Panc1 (cell line): ENCODE data around the gene SH3RF2. TPM values are rescaled to one million over a fixed set of nuclear protein-coding genes. Genes with fewer than 3 reads are reported as not detected.

Experiments used
- ATAC-seq: fragments of 200-7000 bp; cut with Tn5 transposase; 2 replicates; pipeline ENCODE4 v1.9.1; 2020; ENCODE audit warnings: mild to moderate bottlenecking, moderate library complexity
- BruUV-seq: library from RNA; stranded (reverse); fragments of 400-500 nt; replicated peaks from 2 replicates; lab custom pipeline; 2021; lab: Mats Ljungman, UMichigan
- CTCF ChIA-PET: fragments of 300-600 bp; sonication (Branson Sonifier 250); formaldehyde crosslinking; loops from one replicate; lab custom pipeline; 2022; ENCODE audit warnings: antibody characterized with exemption; lab: Charles Lee
- POLR2A ChIA-PET: fragments of 300-600 bp; sonication (Branson Sonifier 250); formaldehyde crosslinking; loops from one replicate; lab custom pipeline; 2022; ENCODE audit warnings: antibody characterized with exemption; lab: Charles Lee
- DNase-seq: peaks from one replicate; pipeline ENCODE4 v3.0.0-alpha.2; 2010; ENCODE audit warnings: low read depth, low spot score
- H3K27ac ChIP-seq: 2 replicates; pipeline ENCODE4 v1.5.1; 2011; ENCODE audit warnings: mild to moderate bottlenecking, low read length, inconsistent platforms
- H3K27me3 ChIP-seq: fragments of 200-500 bp; sonication (Bioruptor generic); 2 replicates; pipeline ENCODE4 v1.6.0; 2014; ENCODE audit warnings: low read length, inconsistent platforms; ENCODE audit not compliant: control insufficient read depth, insufficient read depth
- H3K36me3 ChIP-seq: fragments of 200-500 bp; sonication (Bioruptor generic); 2 replicates; pipeline ENCODE4 v1.5.1; 2014; ENCODE audit warnings: inconsistent platforms, mild to moderate bottlenecking, low read length, moderate library complexity; ENCODE audit not compliant: control insufficient read depth, insufficient read depth
- H3K4me1 ChIP-seq: 2 replicates; pipeline ENCODE4 v1.5.1; 2011; ENCODE audit warnings: inconsistent platforms, mild to moderate bottlenecking, low read length, moderate library complexity; ENCODE audit not compliant: control insufficient read depth, insufficient read depth
- H3K4me3 ChIP-seq, 2 experiments: 2 replicates each; pipeline ENCODE4 v1.5.1; 2011 to 2012; ENCODE audit warnings: low read depth in 2 of 2, low read length in 2 of 2, mild to moderate bottlenecking in 2 of 2, inconsistent platforms in 1 of 2, moderate library complexity in 1 of 2
- H3K9me3 ChIP-seq: fragments of 200-500 bp; sonication (Bioruptor generic); 2 replicates; pipeline ENCODE4 v1.5.1; 2014; ENCODE audit warnings: low read depth, mild to moderate bottlenecking, inconsistent platforms, low read length, moderate library complexity; ENCODE audit not compliant: control insufficient read depth, insufficient read depth
- POLR2AphosphoS5 ChIP-seq: IDR thresholded peaks from 2 replicates; pipeline ENCODE4 v1.6.1; 2012; ENCODE audit warnings: mild to moderate bottlenecking, low read depth, low read length, moderate library complexity
- REST ChIP-seq, 2 experiments: IDR thresholded peaks; 2 replicates each; pipeline ENCODE4 v1.6.1; 2011 to 2012; ENCODE audit warnings: low read depth in 2 of 2, control low read depth in 1 of 2, low read length in 1 of 2, mild to moderate bottlenecking in 1 of 2, moderate library complexity in 1 of 2; ENCODE audit not compliant: insufficient read depth in 1 of 2
- SIN3A ChIP-seq: IDR thresholded peaks from 2 replicates; pipeline ENCODE4 v1.6.1; 2012; ENCODE audit warnings: low read depth, mild to moderate bottlenecking, low read length, moderate library complexity, borderline replicate concordance; ENCODE audit not compliant: insufficient read depth
- TCF7L2 ChIP-seq: IDR thresholded peaks from 2 replicates; pipeline ENCODE4 v1.6.1; 2011; ENCODE audit warnings: mild to moderate bottlenecking, low read depth, low read length, inconsistent platforms
- in situ Hi-C: cut with HindIII; loops from 2 replicates; pipeline ENCODE4 v1.10.0; 2016; ENCODE audit warnings: low sequenced_read_pairs, low pct_unique_long_range_greater_than_20kb
- intact Hi-C: fragments of 100-400 bp; cut with micrococcal nuclease; formaldehyde crosslinking; loops from one replicate; pipeline ENCODE4 v1.10.0; 2022; ENCODE audit not compliant: unreplicated experiment
- total RNA-seq: library from RNA; stranded (reverse); gene quantifications from one replicate; pipeline ENCODE4 v1.2.1, GENCODE V29; 2021; ENCODE audit not compliant: unreplicated experiment
- TF ChIP-seq, protein P1 (sequence below): fragments of 450-650 bp; IDR thresholded peaks from 2 replicates; pipeline ENCODE4 v1.5.1; 2017; ENCODE audit warnings: mild to moderate bottlenecking

The SH3RF2 gene
- total RNA-seq, 1 experiment from 2014 or later, result 23.1 TPM

GRCh38 chr5:146073239-146073900 is 137.0 kb downstream of the SH3RF2 start:
- no peaks in the 10 kb centered on the region for H3K27me3 ChIP-seq
- ChIA-PET POLR2A (interaction anchor here (0.6 kb wide), 1 partner anchor 18 kb away, joined by 4 read pairs; no protein-coding TSS in a partner anchor), CTCF (no interaction called here)
- in situ Hi-C loops, result no loop called here
- intact Hi-C loops, result no loop called here
- ATAC-seq (no peak), DNase-seq (no peak)
- H3K9me3 ChIP-seq, result no peaks in the 10 kb centered on the region
- no peak overlapping the region for H3K27ac ChIP-seq
- H3K4me1 ChIP-seq, result no peaks in the 10 kb centered on the region
- no peaks in the 10 kb centered on the region for H3K36me3 ChIP-seq
- no TSS peak for BruUV-seq
- no peak overlapping the region for H3K4me3 ChIP-seq
- TF ChIP-seq, protein P1, sequence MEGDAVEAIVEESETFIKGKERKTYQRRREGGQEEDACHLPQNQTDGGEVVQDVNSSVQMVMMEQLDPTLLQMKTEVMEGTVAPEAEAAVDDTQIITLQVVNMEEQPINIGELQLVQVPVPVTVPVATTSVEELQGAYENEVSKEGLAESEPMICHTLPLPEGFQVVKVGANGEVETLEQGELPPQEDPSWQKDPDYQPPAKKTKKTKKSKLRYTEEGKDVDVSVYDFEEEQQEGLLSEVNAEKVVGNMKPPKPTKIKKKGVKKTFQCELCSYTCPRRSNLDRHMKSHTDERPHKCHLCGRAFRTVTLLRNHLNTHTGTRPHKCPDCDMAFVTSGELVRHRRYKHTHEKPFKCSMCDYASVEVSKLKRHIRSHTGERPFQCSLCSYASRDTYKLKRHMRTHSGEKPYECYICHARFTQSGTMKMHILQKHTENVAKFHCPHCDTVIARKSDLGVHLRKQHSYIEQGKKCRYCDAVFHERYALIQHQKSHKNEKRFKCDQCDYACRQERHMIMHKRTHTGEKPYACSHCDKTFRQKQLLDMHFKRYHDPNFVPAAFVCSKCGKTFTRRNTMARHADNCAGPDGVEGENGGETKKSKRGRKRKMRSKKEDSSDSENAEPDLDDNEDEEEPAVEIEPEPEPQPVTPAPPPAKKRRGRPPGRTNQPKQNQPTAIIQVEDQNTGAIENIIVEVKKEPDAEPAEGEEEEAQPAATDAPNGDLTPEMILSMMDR, result no peak
- TF ChIP-seq SIN3A, result no peak
- no peak for TF ChIP-seq TCF7L2
- no peak for TF ChIP-seq REST (IDR thresholded peaks at IDR 0.05; ENCODE audit: insufficient read depth in 1 of 2, low read depth in 2 of 2, low read length in 1 of 2)
- no peak for TF ChIP-seq POLR2AphosphoS5

DNA sequence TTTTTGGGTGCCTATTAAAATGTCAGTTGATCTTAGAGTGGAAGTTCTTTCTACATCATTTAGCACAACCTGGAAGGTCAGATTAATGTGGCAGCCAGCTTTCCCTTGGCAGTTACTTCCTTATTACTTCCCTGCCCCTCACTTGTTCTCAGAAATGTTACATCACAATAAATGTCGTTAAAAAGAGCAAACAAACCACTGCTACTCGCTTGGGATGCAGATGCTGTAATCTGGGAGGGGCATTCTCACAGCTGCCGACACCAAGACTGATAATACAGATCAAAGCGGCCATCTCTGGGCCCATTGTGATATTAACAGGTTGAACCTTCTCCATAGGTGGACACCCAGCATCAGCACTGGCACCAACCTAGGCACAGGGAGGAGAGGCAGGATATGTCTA is 139.7 kb downstream of the SH3RF2 start:
- Histone ChIP-seq H3K4me3 (no peak overlapping the region), H3K36me3 (no peaks in the 10 kb centered on the region), H3K27ac (no peak overlapping the region), H3K27me3 (no peaks in the 10 kb centered on the region), H3K4me1 (no peaks in the 10 kb centered on the region), H3K9me3 (no peaks in the 10 kb centered on the region)
- ChIA-PET CTCF (no interaction called here), POLR2A (no interaction called here)
- in situ Hi-C loops, result no loop called here
- DNase-seq (no peak), ATAC-seq (no peak)
- TF ChIP-seq REST (IDR thresholded peaks at IDR 0.05; ENCODE audit: insufficient read depth in 1 of 2, low read depth in 2 of 2, low read length in 1 of 2) (no peak), TCF7L2 (no peak), SIN3A (no peak), POLR2AphosphoS5 (no peak)
- TF ChIP-seq, protein P1, result no peak
- no TSS peak for BruUV-seq
- intact Hi-C loops, result no loop called here
